Fibroblast of skin of scalp (primary cell): ENCODE measurements around the gene BMPR1A.
A peak's percentile ranks its signal among the peaks of the same experiment; 100 is the strongest.

Experiments used
- DNase-seq: peaks from one replicate; pipeline ENCODE4 v3.0.0-alpha.2; 2013

BMPR1A gene

GRCh38 chr10:86765548-86765947 is 9.1 kb downstream of the BMPR1A start:
- DNase-seq: no peak

GRCh38 chr10:86768412-86769062 is 12.1 kb downstream of the BMPR1A start:
- DNase-seq: no peak

DNA sequence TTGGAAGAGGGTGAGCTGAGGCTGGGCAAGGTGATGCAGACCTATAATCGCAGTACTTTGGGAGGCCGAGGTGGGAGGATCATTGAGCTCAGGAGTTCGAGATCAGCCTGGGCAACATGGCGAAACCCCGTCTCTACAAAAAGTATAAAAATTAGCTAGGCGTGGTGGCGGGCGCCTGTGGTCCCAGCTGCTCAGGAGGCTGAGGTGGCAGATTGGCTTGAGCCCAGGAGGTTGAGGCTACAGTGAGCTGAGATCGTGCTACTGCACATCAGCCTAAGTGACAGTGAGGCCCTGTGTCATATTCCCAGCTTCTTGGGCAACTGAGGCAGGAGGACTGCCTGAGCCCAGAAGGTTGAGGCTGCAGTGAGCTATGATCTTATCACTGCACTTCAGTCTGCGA is 13.6 kb downstream of the BMPR1A start:
- no peak for DNase-seq

- no peak for DNase-seq
Measured at GRCh38 chr10:86770412-86770960, 14.1 kb downstream of the BMPR1A start.

GRCh38 chr10:86773498-86773897 is 17.1 kb downstream of the BMPR1A start:
- no peak for DNase-seq

- peak; percentile 40 for DNase-seq
Measured at GRCh38 chr10:86775056-86775869, 18.8 kb downstream of the BMPR1A start.

DNA sequence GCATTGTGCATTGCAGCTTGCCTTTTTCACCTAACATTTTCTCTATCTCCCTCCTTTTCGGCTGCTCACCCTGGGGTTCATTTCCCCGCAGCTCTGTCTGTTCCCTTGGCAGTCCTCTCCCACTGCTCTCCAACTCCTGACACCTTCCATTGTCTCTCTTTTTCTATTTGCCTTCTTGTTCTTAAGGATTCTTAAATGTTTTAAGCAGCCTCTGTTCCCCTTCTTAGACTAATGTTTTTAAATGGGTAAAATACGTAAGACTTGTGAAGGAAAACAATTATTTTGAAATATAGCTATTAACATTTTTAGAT is 19.4 kb downstream of the BMPR1A start:
- DNase-seq: no peak

GRCh38 chr10:86779220-86780017 is 23.0 kb downstream of the BMPR1A start:
- DNase-seq: peak; percentile 53

DNA sequence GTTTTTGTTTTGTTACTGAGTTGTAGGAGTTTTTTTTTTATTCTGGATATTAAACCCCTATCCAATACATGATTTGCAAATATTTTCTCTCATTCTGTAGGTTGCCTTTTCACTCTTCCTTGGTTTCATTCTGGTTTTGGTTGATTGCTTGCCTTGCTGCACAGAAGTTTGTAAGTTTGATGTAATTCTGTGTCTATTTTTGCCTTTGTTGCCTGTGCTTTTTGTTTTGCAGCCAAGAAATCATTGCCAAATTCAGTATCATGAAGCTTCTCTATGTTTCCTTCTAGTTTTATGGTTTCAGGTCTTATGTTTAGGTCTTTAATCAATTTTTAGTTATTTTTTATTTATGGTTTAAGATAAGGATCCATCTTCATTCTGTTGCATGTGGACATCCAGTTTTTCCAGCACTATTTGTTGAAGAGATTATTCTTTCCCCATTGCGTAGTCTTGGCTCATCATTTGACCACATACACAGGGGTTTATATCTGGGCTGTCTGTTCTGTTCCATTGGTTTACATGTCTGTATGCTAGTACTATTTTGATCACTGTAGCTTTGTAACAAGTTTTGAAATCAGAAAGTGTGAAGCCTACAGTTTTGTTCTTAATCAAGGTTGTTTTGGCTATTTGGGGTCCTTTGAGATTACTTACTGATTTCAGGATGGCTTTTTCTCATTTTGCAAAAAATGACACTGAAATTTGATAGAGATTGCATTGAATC is 26.4 kb downstream of the BMPR1A start:
- no peak for DNase-seq

- no peak for DNase-seq
Measured at GRCh38 chr10:86785037-86785436, 28.6 kb downstream of the BMPR1A start.

DNA sequence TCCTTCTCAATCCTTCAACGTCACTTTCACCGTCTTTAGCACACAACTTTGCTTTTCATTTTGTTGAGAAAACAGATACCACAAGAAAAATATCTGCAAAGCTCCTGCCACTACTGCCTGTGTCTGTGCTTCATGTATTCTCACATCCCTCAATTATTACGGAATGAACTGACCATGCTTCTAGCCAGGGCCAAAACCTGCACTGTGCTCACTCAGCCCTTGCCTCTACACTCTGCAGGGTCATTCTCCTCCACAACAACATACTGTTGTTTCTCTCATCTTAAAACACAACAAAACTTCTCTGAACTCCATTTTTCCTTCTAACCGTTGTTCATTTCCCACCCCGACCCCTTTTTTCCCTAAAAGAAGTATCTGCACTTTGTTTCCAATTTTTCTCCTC is 29.5 kb downstream of the BMPR1A start:
- DNase-seq: no peak

DNA sequence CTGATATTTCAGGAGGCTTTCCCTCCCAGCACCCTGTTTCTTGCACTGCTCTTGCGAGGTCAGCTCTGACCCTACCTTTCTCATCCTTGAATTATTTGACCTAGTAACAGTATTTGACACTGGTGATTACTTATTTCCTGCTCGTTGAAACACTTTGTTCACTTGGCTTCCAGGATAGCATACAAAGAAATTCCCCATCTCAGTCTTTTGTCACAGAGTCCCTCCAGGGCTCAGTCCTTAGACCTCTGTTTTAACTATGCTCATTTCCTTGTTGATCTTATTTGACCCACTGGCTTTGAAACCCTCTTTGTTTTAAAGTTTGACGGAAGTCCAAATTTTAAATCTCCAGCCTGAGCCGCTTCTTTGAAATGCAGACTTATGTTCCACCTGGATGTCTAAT is 29.9 kb downstream of the BMPR1A start:
- DNase-seq: no peak

DNA sequence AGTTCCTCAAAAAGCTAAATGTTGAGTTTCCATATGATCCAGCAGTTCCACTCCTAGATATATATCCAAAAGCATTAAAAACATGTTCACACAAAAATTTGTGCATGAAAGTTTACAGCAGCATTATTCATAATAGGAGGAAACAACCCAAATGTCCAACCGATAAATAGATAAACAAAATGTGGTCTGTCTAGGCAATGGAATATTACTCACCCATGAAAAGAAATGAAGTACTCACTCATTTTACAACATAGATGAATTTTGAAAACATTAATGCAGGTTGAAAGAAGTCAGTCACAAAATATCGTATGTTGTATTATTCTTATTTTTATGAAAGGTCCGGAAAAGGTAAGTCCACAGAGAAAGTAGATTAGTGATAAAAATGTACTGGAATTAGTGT is 34.0 kb downstream of the BMPR1A start:
- DNase-seq: no peak

- DNase-seq: no peak
Measured at GRCh38 chr10:86792461-86793167, 36.2 kb downstream of the BMPR1A start.

- DNase-seq: no peak
Measured at GRCh38 chr10:86793696-86794095, 37.3 kb downstream of the BMPR1A start.

DNA sequence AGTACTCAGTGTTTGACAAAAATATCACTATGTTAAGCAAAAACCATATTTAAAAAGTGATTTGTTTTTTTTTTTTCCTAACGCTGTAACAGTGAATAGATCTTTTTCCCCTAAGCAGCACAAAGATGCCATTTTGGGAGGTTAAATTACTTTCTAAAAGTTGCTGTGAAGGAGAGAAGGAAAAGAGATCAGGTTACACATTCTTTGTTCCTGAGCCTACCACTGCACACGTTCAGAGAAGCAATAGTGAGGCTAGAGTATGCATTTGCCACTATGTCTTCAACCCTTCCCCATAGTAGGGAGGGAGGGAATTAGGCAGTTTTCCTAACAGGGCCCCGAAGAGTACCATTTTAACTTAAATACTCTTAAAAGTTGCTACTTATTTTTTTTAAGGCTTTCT is 38.9 kb downstream of the BMPR1A start:
- DNase-seq: peak; percentile 84

DNA sequence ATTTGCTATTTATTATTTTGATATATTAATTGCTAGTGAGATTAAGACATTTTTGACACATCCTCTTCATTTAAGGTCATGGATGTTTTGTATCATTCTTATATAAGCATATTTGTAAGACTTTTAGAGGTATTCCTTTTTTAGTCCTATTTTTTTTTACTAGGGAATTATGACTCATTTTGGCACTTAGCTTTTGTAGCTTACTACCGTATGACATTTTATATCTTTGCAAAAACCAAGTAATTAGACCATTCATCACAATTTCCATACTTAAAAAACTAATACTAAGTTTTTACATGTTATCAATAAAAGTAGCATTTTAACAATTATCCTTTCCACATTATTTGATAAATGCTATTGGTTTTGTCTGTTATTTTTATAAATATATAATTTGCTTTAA is 41.6 kb downstream of the BMPR1A start:
- DNase-seq: no peak

DNA sequence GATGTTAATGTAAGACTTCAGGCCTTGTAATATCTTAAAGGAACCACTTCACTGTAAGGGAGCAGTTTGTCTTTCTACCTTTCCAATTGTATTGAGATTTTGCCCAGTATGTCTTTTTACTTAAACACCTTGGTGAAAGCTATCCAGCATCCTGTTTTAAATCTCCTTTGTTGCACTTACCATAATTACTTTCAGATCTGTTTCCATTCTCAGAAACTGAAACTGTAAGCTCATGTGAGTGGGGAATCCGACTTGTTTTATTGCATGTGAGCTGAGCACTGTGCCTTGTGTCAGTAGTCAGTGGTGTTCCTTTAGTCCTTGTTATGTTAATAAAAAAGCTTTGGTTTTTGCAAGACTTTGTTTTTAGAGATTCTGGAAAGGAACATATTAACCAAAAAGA is 42.2 kb downstream of the BMPR1A start:
- DNase-seq: peak; percentile 54

DNA sequence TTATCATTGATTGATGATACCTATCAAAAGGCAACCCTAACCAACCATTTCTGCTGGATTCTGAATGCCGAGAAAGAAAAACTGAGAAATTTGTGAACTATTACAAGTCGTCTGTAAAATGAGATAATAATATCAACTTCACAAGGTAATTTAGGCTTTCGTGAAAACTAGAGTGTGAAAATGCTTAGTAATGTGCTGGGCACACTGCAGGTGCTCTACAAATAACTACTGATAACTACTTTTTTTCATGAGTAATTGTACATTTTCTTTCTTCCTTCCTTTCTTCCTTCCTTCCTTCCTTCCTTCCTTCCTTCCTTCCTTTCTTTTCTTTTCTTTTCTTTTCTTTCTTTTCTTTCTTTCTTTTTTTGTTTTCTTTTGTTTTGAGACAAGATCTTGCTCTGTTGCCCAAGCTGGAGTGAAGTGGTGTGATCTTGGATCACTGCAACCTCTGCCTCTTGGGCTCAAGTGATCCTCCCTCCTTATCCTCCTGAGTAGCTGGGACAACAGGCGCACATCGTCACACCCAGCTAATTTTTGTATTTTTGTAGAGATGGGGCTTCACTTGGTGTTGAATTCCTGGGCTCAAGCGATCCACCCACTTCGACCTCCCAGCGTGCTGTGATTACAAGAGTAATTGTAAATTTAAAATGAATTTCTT is 42.9 kb downstream of the BMPR1A start:
- no peak for DNase-seq

- DNase-seq: no peak
Measured at GRCh38 chr10:86801995-86802394, 45.6 kb downstream of the BMPR1A start.

DNA sequence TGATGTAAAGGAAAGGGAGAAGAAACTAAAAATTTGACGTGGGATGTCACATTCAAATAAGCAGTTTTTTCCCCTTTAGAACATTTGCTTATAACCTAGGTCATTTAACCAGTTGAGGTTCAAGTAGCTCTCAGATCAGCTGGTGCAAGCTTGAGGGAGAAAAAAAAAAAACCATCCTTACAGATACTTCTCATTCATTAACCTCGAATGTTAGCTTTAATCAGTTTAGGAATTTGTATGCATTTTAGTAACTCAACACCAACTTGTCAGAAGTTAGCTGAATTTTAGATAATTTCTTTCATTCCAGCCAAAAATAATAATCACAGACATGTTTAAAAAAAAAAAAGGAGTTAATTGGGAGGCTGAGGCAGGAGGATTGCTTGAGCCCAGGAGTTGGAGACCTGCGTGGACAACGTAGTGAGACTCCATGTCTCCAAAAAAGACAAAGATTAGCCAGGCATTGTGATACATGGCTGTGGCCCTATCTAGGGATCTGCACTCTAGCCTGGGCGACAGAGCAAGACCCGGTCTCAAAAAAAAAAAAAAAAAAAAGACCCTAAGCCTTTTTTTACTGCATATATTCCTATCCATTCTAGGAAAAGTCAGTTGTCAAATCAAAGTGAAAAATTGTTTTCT is 46.2 kb downstream of the BMPR1A start:
- DNase-seq: peak; percentile 58
